Endodermal cell (in vitro differentiated cells): ENCODE results near the gene CERS6. TPM values are rescaled to one million over a fixed set of nuclear protein-coding genes. Genes with fewer than 3 reads are reported as not detected.

Experiments
- DNase-seq: peaks from one replicate; pipeline ENCODE4 v3.0.0-alpha.2; 2017
- H3K27ac ChIP-seq: 2 replicates; pipeline ENCODE4 v1.5.1; 2013; ENCODE audit warnings: mild to moderate bottlenecking, low read depth, low read length, moderate library complexity
- H3K27me3 ChIP-seq: 2 replicates; pipeline ENCODE4 v1.6.1; 2013; ENCODE audit warnings: mild to moderate bottlenecking, low read length, moderate library complexity; ENCODE audit not compliant: insufficient read depth, control insufficient read depth, poor library complexity, severe bottlenecking
- H3K36me3 ChIP-seq: 2 replicates; pipeline ENCODE4 v1.7.0; 2013; ENCODE audit warnings: mild to moderate bottlenecking, low read length, moderate library complexity; ENCODE audit not compliant: control insufficient read depth, insufficient read depth
- H3K4me1 ChIP-seq: one replicate; pipeline ENCODE4 v1.7.0; 2013; ENCODE audit warnings: low read length; ENCODE audit not compliant: control insufficient read depth, insufficient read depth
- H3K4me3 ChIP-seq: 2 replicates; pipeline ENCODE4 v1.5.1; 2013; ENCODE audit warnings: mild to moderate bottlenecking, low read length, moderate library complexity
- H3K9ac ChIP-seq: 2 replicates; pipeline ENCODE4 v1.6.1; 2013; ENCODE audit warnings: mild to moderate bottlenecking, low read length, moderate library complexity; ENCODE audit not compliant: poor library complexity, severe bottlenecking; ENCODE audit errors: extremely low read depth
- H3K9me3 ChIP-seq: 2 replicates; pipeline ENCODE4 v1.6.1; 2013; ENCODE audit warnings: mild to moderate bottlenecking, low read length, moderate library complexity; ENCODE audit not compliant: control insufficient read depth
- H3K27ac Mint-ChIP-seq: 2 replicates; pipeline ENCODE4 v1.8.0; 2020; ENCODE audit warnings: mixed read lengths
- H3K27me3 Mint-ChIP-seq: 2 replicates; pipeline ENCODE4 v1.8.0; 2021; ENCODE audit warnings: mild to moderate bottlenecking, mixed read lengths; ENCODE audit not compliant: insufficient read depth
- H3K36me3 Mint-ChIP-seq: 2 replicates; pipeline ENCODE4 v1.8.0; 2020; ENCODE audit warnings: low read depth, mixed read lengths
- H3K4me1 Mint-ChIP-seq: 2 replicates; pipeline ENCODE4 v1.8.0; 2020; ENCODE audit warnings: mixed read lengths
- H3K4me3 Mint-ChIP-seq: 2 replicates; pipeline ENCODE4 v1.8.0; 2020; ENCODE audit warnings: mild to moderate bottlenecking, moderate library complexity, mixed read lengths
- H3K9me3 Mint-ChIP-seq: 2 replicates; pipeline ENCODE4 v1.8.0; 2020; ENCODE audit warnings: mild to moderate bottlenecking, mixed read lengths
- CTCF ChIP-seq: fragments of 200-600 bp; sonication (generic); conservative IDR thresholded peaks from 2 replicates; pipeline ENCODE4 v1.5.0; 2021; ENCODE audit warnings: antibody characterized with exemption, mild to moderate bottlenecking
- WGBS, 2 experiments: methylation state at CpG; one replicate each; pipeline versions ENCODE4 v1.1.5 to v1.1.7; 2013; ENCODE audit warnings: missing lambda C conversion rate in 2 of 2, mixed read lengths in 1 of 2; ENCODE audit not compliant: insufficient coverage in 1 of 2, insufficient read length in 1 of 2; 5-methylcytosine and 5-hydroxymethylcytosine counted together
- total RNA-seq, 2 donors: library from RNA; stranded (reverse); fragmentation: NEBNext Ultra II Directional in 1 of 2; extraction: Animal tissue kit (Norgen Biotek cat#: 25700) in 1 of 2; gene quantifications; 2 replicates in 1 of 2; 3 replicates in 1 of 2; pipeline ENCODE4 v1.2.1, GENCODE V29; 2021

Gene CERS6
- total RNA-seq, 2 donors from 2014 or later = 41.3 to 52.0 TPM

- Mint-ChIP-seq H3K27ac (no peak overlapping the region), H3K4me1 (peaks cover 21% of the 10 kb centered on the region), H3K27me3 (no peaks in the 10 kb centered on the region), H3K4me3 (no peak overlapping the region), H3K36me3 (peaks cover 12% of the 10 kb centered on the region), H3K9me3 (peaks cover 9% of the 10 kb centered on the region)
- no peak overlapping the region for H3K9ac ChIP-seq
- no peak overlapping the region for H3K27ac ChIP-seq
- TF ChIP-seq CTCF = no peak
- no peaks in the 10 kb centered on the region for H3K36me3 ChIP-seq
- H3K4me3 ChIP-seq = no peak overlapping the region
- peaks cover 25% of the 10 kb centered on the region for H3K9me3 ChIP-seq
- H3K4me1 ChIP-seq = peaks cover 20% of the 10 kb centered on the region
- no peaks in the 10 kb centered on the region for H3K27me3 ChIP-seq
- DNase-seq = no peak
- WGBS, 2 experiments = 91 to 92% methylated on average over 1 to 2 of the region's 2 CpGs
These were observed 48.3 kb downstream of the CERS6 start for GRCh38 chr2:168504323-168504722.

- Mint-ChIP-seq H3K27ac (no peak overlapping the region), H3K4me1 (peaks cover 19% of the 10 kb centered on the region)
These were observed 54.2 kb downstream of the CERS6 start for GRCh38 chr2:168510125-168510756.

GRCh38 chr2:168514692-168515091 is 58.6 kb downstream of the CERS6 start:
- no peak for TF ChIP-seq CTCF
- H3K4me1 ChIP-seq = peaks cover 11% of the 10 kb centered on the region
- no peak overlapping the region for H3K27ac ChIP-seq
- H3K9ac ChIP-seq = no peak overlapping the region
- H3K27me3 ChIP-seq = no peaks in the 10 kb centered on the region
- no peaks in the 10 kb centered on the region for H3K9me3 Mint-ChIP-seq
- H3K4me3 Mint-ChIP-seq = no peak overlapping the region
- H3K36me3 Mint-ChIP-seq = no peaks in the 10 kb centered on the region
- peaks cover 16% of the 10 kb centered on the region for H3K4me1 Mint-ChIP-seq
- H3K27me3 Mint-ChIP-seq = no peaks in the 10 kb centered on the region
- H3K9me3 ChIP-seq = no peaks in the 10 kb centered on the region
- H3K36me3 ChIP-seq = no peaks in the 10 kb centered on the region
- H3K4me3 ChIP-seq = no peak overlapping the region
- WGBS, 2 experiments = 83 to 100% methylated on average over 1 of the region's 1 CpG
- no peak overlapping the region for H3K27ac Mint-ChIP-seq
- no peak for DNase-seq

More at GRCh38 chr2:168510125-168510756, 54.2 kb downstream of the CERS6 start:
- TF ChIP-seq CTCF = no peak
- Mint-ChIP-seq H3K4me3 (no peak overlapping the region), H3K27me3 (no peaks in the 10 kb centered on the region), H3K36me3 (no peaks in the 10 kb centered on the region), H3K9me3 (no peaks in the 10 kb centered on the region)
- H3K27me3 ChIP-seq = no peaks in the 10 kb centered on the region
- DNase-seq = no peak
- H3K9ac ChIP-seq = no peak overlapping the region
- H3K27ac ChIP-seq = no peak overlapping the region
- 91 to 95% methylated on average over 4 to 6 of the region's 6 CpGs for WGBS, 2 experiments
- H3K9me3 ChIP-seq = no peaks in the 10 kb centered on the region
- no peak overlapping the region for H3K4me3 ChIP-seq
- peaks cover 13% of the 10 kb centered on the region for H3K4me1 ChIP-seq
- no peaks in the 10 kb centered on the region for H3K36me3 ChIP-seq
